ENCODE results near the gene EPO.

GRCh38 chr7:100687261-100687660 lies 33.0 kb upstream of the EPO start:
- no peak for TF ChIP-seq CTCF (IDR thresholded peaks at IDR 0.05)
- TF ChIP-seq POLR2A (IDR thresholded peaks at IDR 0.05), result no peak

Measured in body of pancreas (tissue), 4 donors.